NB4 (cell line): ENCODE data around the gene SHC2.

Source experiments
- DNase-seq: peaks from one replicate; pipeline ENCODE4 v3.0.0; 2010; ENCODE audit warnings: low read depth
- H3K4me3 ChIP-seq: one replicate; pipeline ENCODE4 v1.5.1; 2011; ENCODE audit warnings: mild to moderate bottlenecking, low read depth, low read length, moderate library complexity
- CTCF ChIP-seq: IDR thresholded peaks from one replicate; pipeline ENCODE4 v1.5.1; 2012; ENCODE audit warnings: low read depth, low read length
- MYC ChIP-seq: IDR thresholded peaks from 2 replicates; pipeline ENCODE4 v1.6.1; 2011; ENCODE audit warnings: low read depth, low read length
- POLR2A ChIP-seq: IDR thresholded peaks from 2 replicates; pipeline ENCODE4 v1.6.1; 2011; ENCODE audit warnings: mild to moderate bottlenecking; ENCODE audit not compliant: insufficient read length; ENCODE audit errors: extremely low read depth
- TF ChIP-seq, protein P1 (sequence below): IDR thresholded peaks from 2 replicates; pipeline ENCODE4 v1.6.1; 2011; ENCODE audit warnings: low read depth, low read length

Gene SHC2

GRCh38 chr19:375395-376110, 85.3 kb downstream of the SHC2 start:
- DNase-seq: no peak
- no peak for TF ChIP-seq POLR2A
- H3K4me3 ChIP-seq: no peak overlapping the region

- H3K4me3 ChIP-seq: no peak overlapping the region
- TF ChIP-seq, protein P1, sequence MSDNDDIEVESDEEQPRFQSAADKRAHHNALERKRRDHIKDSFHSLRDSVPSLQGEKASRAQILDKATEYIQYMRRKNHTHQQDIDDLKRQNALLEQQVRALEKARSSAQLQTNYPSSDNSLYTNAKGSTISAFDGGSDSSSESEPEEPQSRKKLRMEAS: no peak
- TF ChIP-seq MYC (no peak), POLR2A (no peak), CTCF (no peak)
- DNase-seq: no peak
Measured at GRCh38 chr19:374886-375235, 86.0 kb downstream of the SHC2 start.

DNA sequence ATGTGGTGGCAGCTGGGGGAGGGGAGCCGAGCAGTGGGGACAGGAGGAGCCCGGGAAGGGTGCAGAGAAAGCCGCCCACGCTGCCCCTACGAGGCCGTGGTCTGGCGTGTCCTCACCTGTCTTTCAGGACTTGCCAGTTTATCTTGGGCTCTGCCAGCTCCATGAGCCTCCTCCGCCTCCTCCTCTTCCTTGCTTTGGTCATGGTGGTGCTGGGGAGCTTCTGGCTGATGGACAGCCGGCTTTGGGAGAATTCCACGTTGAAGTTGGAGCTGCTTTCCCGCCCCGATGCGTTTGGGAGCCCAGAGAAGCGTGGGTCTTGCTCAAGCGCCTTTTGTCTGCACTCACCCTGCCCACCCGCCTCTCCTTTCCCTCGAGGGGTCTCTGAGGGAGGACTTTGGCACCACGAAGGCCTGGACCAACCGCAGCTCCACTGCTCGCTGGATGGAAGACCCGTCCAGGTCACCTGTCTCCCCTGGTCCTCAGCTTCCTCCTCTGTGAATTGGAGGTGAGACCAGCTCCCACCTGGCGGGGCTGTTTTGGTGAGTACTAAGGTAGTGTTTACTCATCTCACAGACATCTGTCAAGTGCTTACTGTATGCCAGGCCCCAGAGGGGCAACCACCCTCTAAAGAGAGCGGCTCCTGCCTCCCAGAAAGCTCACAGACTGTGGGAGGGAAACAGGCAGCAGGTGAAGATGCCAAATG, 86.5 kb downstream of the SHC2 start:
- DNase-seq: no peak
- no peak for TF ChIP-seq MYC
- no peak for TF ChIP-seq CTCF
- TF ChIP-seq, protein P1: no peak
- no peak for TF ChIP-seq POLR2A
- H3K4me3 ChIP-seq: no peak overlapping the region

GRCh38 chr19:373391-374182, 87.2 kb downstream of the SHC2 start:
- TF ChIP-seq CTCF: no peak
- TF ChIP-seq POLR2A: no peak
- TF ChIP-seq MYC: no peak
- TF ChIP-seq, protein P1: no peak
- no peak overlapping the region for H3K4me3 ChIP-seq
- no peak for DNase-seq

DNA sequence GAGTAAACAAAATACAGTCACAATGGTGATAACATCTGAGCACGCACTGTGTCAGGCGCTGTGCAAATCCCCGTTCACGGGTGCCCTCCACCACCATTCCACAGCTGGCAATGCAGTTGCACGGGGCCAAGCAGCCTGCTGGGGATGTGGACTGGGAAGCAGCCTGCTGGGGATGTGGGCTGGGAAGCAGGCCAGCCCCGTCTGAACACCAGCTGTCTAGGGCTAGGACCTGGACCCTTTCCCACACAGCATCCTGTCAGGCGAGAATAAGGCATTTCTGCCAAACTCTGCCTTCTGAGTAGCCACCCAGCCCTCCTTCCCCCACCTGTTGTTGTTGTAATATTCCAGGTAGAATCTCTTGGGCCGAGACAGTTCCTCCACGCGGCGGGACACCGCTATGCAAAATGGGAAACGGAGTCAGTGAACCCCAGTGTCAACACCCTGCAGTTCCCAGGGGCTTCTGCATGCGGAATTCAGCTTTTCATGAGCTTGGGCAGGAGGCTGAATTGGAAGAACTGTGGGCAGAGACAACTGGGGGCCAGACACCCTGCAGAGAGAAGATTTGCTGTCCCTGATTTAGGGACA, 88.4 kb downstream of the SHC2 start:
- no peak overlapping the region for H3K4me3 ChIP-seq
- no peak for TF ChIP-seq MYC
- no peak for TF ChIP-seq CTCF
- TF ChIP-seq, protein P1: no peak
- TF ChIP-seq POLR2A: no peak
- DNase-seq: no peak
